HG02852 (cell line): Measurements from ENCODE around the gene APOH.
"Not testable (repeated sequence)": the region's sequence is repeated elsewhere in the genome, so short reads cannot be mapped to it uniquely, and the experiment has no call there.

Experiments used
- ATAC-seq: cut with Tn5 transposase; IDR thresholded peaks from one replicate; pipeline ENCODE4 v1.9.1; 2021; ENCODE audit warnings: mild to moderate bottlenecking, moderate library complexity; ENCODE audit not compliant: unreplicated experiment

Gene APOH

GRCh38 chr17:66228887-66229782, at the start of gene APOH:
TSS of gene APOH (minus strand) at chr17:66229415. CDS start at chr17:66229379, 36 bp downstream.
- no peak for ATAC-seq

- no peak for ATAC-seq
Observed at GRCh38 chr17:66277191-66277590, 48.0 kb upstream of the APOH start.

GRCh38 chr17:66276328-66276937, 47.2 kb upstream of the APOH start:
- no peak for ATAC-seq

GRCh38 chr17:66275651-66276050, 46.4 kb upstream of the APOH start:
- no peak for ATAC-seq

GRCh38 chr17:66273586-66273848, 44.3 kb upstream of the APOH start:
- no peak for ATAC-seq

- no peak for ATAC-seq
Observed at GRCh38 chr17:66272811-66273585, 43.8 kb upstream of the APOH start.

GRCh38 chr17:66271512-66271911, 42.3 kb upstream of the APOH start:
- ATAC-seq, result no peak

- no peak for ATAC-seq
Observed at GRCh38 chr17:66270106-66270505, 40.9 kb upstream of the APOH start.

- no peak for ATAC-seq
Observed at GRCh38 chr17:66268247-66268927, 39.2 kb upstream of the APOH start.

GRCh38 chr17:66264696-66265095, 35.5 kb upstream of the APOH start:
- no peak for ATAC-seq

- no peak for ATAC-seq
Observed at GRCh38 chr17:66262767-66263166, 33.6 kb upstream of the APOH start.

GRCh38 chr17:66260688-66261087, 31.5 kb upstream of the APOH start:
- ATAC-seq, result no peak

GRCh38 chr17:66260275-66260674, 31.1 kb upstream of the APOH start:
- no peak for ATAC-seq

GRCh38 chr17:66255527-66255971, 26.3 kb upstream of the APOH start:
- ATAC-seq, result no peak

- ATAC-seq, result no peak
Observed at GRCh38 chr17:66255112-66255511, 25.9 kb upstream of the APOH start.

GRCh38 chr17:66253458-66253857, 24.2 kb upstream of the APOH start:
- ATAC-seq, result not testable (repeated sequence)

GRCh38 chr17:66250686-66251085, 21.5 kb upstream of the APOH start:
- no peak for ATAC-seq

- ATAC-seq, result no peak
Observed at GRCh38 chr17:66248285-66248684, 19.1 kb upstream of the APOH start.

GRCh38 chr17:66241839-66242238, 12.6 kb upstream of the APOH start:
- no peak for ATAC-seq

GRCh38 chr17:66240630-66241029, 11.4 kb upstream of the APOH start:
- ATAC-seq, result no peak

GRCh38 chr17:66240013-66240412, 10.8 kb upstream of the APOH start:
- no peak for ATAC-seq
